ENCODE results near the gene FOXD2. TPM values are rescaled to one million over a fixed set of nuclear protein-coding genes. Genes with fewer than 3 reads are reported as not detected.

Gene FOXD2
- total and polyA plus RNA-seq, 2 donors (not counting 1 experiment from before 2014, with no cell fraction given), result 0.19 to 0.83 TPM

- no peaks in the 10 kb centered on the region for H3K36me3 ChIP-seq (ENCODE audit: control insufficient read depth, insufficient read depth, low read length)
- no peaks in the 10 kb centered on the region for H4K20me1 ChIP-seq (ENCODE audit: control insufficient read depth, extremely low read depth, insufficient read depth, low read length)
- H3K79me2 ChIP-seq (ENCODE audit: control insufficient read depth, insufficient read depth, low read length), result no peaks in the 10 kb centered on the region
- no peak for DNase-seq (ENCODE audit: low read depth in 2 of 2)
- no peak overlapping the region for H3K9ac ChIP-seq (ENCODE audit: insufficient read depth, low read length)
- H3K4me1 ChIP-seq (ENCODE audit: control insufficient read depth, extremely low read depth, insufficient read depth, low read length), result no peaks in the 10 kb centered on the region
- no peak overlapping the region for H3K4me2 ChIP-seq (ENCODE audit: extremely low read depth, insufficient read depth, low read length)
- H2AFZ ChIP-seq (ENCODE audit: low read length), result no peak overlapping the region
- H3K27me3 ChIP-seq (ENCODE audit: control insufficient read depth, insufficient read depth, low read length), result peaks cover 51% of the 10 kb centered on the region
- TF ChIP-seq EZH2 (IDR thresholded peaks at IDR 0.05; ENCODE audit: low read length, missing control alignments), result peak; percentile 56
- no peak for TF ChIP-seq CTCF (conservative IDR thresholded peaks at IDR 0.05 in 1 of 2, IDR thresholded peaks at IDR 0.05 in 1 of 2; ENCODE audit: low read depth in 1 of 2, low read length in 2 of 2)
- no peaks in the 10 kb centered on the region for H3K9me3 ChIP-seq (ENCODE audit: control insufficient read depth, insufficient read depth, low read depth, low read length)
- no peak overlapping the region for H3K27ac ChIP-seq (ENCODE audit: insufficient read depth, low read length)
- no peak overlapping the region for H3K4me3 ChIP-seq (replicated peaks in 1 of 4; ENCODE audit: control extremely low read depth in 1 of 4, insufficient read depth in 1 of 4, low read depth in 3 of 4, low read length in 4 of 4)
These were observed 8.1 kb downstream of the FOXD2 start for GRCh38 chr1:47445823-47446550.

DNA sequence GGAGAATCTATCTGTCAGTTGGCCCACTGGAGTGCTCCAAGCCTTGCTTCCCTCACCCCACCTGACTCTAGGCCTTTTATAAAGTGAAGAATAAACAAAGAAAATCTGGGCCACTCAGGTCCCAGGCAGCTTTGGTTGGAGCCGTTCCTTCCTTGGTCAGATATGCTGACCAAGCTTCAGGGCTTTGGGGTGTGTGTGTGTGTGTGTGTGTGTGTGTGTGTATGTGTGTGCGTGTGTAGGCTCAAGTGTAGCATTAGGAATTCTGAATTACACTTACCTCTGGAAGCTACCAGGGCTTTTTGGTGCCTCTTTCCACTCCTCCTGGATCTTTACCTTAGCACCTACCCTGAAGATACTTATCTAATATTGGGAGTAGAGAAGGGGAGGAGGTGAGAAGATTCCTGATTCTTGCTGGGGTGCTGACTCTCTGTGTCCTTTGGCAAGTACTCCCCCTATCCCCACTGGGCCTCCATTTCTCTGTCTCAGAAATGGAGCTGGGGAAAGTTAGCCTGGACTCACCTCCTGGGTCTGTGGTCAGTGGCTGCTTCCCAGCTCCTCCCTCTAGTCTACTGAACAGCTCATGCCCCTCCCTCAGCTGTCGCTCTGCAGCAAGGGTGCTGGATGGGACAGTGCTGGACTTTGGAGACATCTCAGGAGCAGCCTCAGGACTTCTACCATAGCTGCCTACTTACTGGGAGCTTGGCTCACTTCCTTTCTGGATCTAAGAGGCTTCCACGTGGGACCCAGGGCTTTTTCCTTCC is 10.8 kb downstream of the FOXD2 start:
- H3K4me3 ChIP-seq (replicated peaks in 1 of 4; ENCODE audit: control extremely low read depth in 1 of 4, insufficient read depth in 1 of 4, low read depth in 3 of 4, low read length in 4 of 4), result no peak overlapping the region
- no peak for DNase-seq (ENCODE audit: low read depth in 2 of 2)
- H3K4me2 ChIP-seq (ENCODE audit: extremely low read depth, insufficient read depth, low read length), result no peak overlapping the region
- no peaks in the 10 kb centered on the region for H3K79me2 ChIP-seq (ENCODE audit: control insufficient read depth, insufficient read depth, low read length)
- H3K27me3 ChIP-seq (ENCODE audit: control insufficient read depth, insufficient read depth, low read length), result peaks cover 45% of the 10 kb centered on the region
- TF ChIP-seq CTCF (conservative IDR thresholded peaks at IDR 0.05 in 1 of 2, IDR thresholded peaks at IDR 0.05 in 1 of 2; ENCODE audit: low read depth in 1 of 2, low read length in 2 of 2) (no peak), EZH2 (IDR thresholded peaks at IDR 0.05; ENCODE audit: low read length, missing control alignments) (no peak)
- no peak overlapping the region for H2AFZ ChIP-seq (ENCODE audit: low read length)
- no peaks in the 10 kb centered on the region for H4K20me1 ChIP-seq (ENCODE audit: control insufficient read depth, extremely low read depth, insufficient read depth, low read length)
- H3K4me1 ChIP-seq (ENCODE audit: control insufficient read depth, extremely low read depth, insufficient read depth, low read length), result no peaks in the 10 kb centered on the region
- no peaks in the 10 kb centered on the region for H3K36me3 ChIP-seq (ENCODE audit: control insufficient read depth, insufficient read depth, low read length)
- H3K9me3 ChIP-seq (ENCODE audit: control insufficient read depth, insufficient read depth, low read depth, low read length), result no peaks in the 10 kb centered on the region
- no peak overlapping the region for H3K27ac ChIP-seq (ENCODE audit: insufficient read depth, low read length)
- no peak overlapping the region for H3K9ac ChIP-seq (ENCODE audit: insufficient read depth, low read length)

DNA sequence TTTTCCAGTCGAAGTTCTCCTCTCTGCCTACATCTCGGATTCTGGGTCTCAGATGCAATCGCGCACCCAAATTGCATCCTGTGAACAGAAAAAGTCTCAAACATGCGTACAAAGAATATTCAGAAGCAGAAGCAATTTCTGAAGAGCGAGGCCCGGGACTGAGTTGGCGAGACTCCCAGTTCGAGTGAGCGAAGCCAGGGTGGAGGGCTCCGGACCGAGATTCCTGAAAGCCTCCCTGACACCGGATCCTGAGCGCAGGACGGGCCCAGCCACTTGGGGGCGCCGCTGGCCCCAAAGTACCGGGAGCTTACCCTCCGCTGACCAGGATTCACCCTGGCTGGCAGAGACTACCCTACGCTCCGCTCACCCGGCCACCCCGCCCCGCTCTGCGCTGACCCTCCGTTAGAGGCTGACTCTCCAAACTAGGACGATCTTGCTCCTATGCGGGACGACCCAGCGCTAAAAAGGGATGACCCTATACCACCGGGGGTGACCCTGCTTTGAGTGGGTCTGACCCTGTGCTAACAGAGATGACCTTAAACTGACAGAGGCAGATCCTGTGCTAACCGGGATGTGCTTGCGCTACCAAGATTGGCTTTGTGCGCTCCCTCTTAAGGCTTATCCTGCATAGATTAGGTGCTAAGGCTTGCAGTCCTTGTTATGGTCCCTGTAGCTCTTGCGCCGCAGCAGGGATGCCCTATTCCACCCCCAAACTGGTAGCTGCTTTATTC is 12.1 kb downstream of the FOXD2 start:
- Histone ChIP-seq H3K27ac (ENCODE audit: insufficient read depth, low read length) (no peak overlapping the region), H3K79me2 (ENCODE audit: control insufficient read depth, insufficient read depth, low read length) (no peaks in the 10 kb centered on the region), H3K4me2 (ENCODE audit: extremely low read depth, insufficient read depth, low read length) (no peak overlapping the region), H2AFZ (ENCODE audit: low read length) (no peak overlapping the region), H3K9ac (ENCODE audit: insufficient read depth, low read length) (no peak overlapping the region), H3K9me3 (ENCODE audit: control insufficient read depth, insufficient read depth, low read depth, low read length) (no peaks in the 10 kb centered on the region), H4K20me1 (ENCODE audit: control insufficient read depth, extremely low read depth, insufficient read depth, low read length) (no peaks in the 10 kb centered on the region), H3K4me1 (ENCODE audit: control insufficient read depth, extremely low read depth, insufficient read depth, low read length) (no peaks in the 10 kb centered on the region), H3K4me3 (replicated peaks in 1 of 4; ENCODE audit: control extremely low read depth in 1 of 4, insufficient read depth in 1 of 4, low read depth in 3 of 4, low read length in 4 of 4) (no peak overlapping the region), H3K27me3 (ENCODE audit: control insufficient read depth, insufficient read depth, low read length) (peaks cover 34% of the 10 kb centered on the region), H3K36me3 (ENCODE audit: control insufficient read depth, insufficient read depth, low read length) (no peaks in the 10 kb centered on the region)
- peak; percentile 30 to 35 for TF ChIP-seq CTCF (conservative IDR thresholded peaks at IDR 0.05 in 1 of 2, IDR thresholded peaks at IDR 0.05 in 1 of 2; ENCODE audit: low read depth in 1 of 2, low read length in 2 of 2)
- TF ChIP-seq EZH2 (IDR thresholded peaks at IDR 0.05; ENCODE audit: low read length, missing control alignments), result no peak
- DNase-seq (ENCODE audit: low read depth in 2 of 2), result no peak
